ENCODE data around the gene SPCS3.
"Not testable (repeated sequence)": the region's sequence is repeated elsewhere in the genome, so short reads cannot be mapped to it uniquely, and the experiment has no call there.

The SPCS3 gene

DNA sequence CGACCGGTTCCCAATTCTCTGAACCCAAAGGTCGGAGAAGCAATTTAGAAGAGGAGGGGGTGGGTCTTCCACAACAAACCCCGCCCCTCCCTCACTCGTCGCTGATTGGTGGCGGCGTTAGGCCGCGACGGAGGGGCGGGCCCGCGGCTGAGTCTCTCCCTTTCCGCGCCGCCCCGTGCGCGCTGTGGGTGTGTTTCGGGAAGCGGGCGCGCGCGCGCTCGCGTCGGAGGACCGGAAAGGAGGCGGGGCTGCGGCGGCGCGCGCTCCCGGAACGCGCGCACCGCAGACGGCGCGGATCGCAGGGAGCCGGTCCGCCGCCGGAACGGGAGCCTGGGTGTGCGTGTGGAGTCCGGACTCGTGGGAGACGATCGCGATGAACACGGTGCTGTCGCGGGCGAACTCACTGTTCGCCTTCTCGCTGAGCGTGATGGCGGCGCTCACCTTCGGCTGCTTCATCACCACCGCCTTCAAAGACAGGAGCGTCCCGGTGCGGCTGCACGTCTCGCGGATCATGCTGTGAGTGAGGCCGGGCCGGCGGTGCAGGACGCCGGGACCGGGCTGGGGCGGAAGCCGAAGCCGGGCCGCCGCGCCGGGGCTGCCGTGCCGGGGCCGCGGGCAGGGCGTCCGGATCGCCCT, at the start of gene SPCS3:
Gene SPCS3, plus strand, starts transcription at position 263 of the 636 bp plus-strand sequence. Its CDS starts 111 bp downstream, at position 374.
- peak; percentile 99 for DNase-seq

DNA sequence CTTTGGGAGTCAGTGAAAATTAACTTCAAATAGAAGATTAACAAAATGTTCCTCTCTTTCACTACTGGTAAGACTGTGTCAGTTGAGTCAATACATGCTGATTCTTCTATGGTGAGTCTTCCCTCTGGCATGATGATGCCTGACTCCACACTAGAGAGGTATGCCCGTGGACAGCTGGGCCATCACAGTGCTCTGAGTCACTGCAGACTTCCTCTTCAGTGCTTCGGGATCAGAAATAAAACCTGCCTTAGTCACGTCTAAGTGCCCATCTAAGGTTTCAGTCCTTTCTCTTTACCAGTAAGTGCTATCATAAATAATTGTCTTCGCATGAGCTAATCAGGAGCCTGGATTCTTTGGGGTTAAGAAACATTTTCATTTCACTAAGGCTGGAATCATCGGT, 49.1 kb upstream of the SPCS3 start:
- peak; percentile 40 for DNase-seq

DNA sequence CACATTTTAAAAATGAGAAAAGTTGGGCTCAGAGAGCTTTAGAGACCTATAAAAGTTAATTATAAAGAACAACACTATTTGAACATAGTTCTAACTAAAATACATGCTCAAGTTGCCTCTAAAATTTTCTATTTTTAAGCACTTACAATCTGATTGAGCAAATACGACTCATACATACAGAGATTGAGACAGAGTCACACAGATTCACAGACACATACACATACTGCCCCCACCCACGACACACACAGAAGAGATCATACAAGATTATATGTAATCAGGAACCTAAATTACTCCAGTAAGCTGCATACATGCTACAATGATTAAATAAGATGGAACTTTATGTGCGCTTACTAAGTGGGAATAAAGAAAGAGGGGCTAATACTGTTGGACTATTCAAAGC, 48.0 kb upstream of the SPCS3 start:
- DNase-seq: no peak

DNA sequence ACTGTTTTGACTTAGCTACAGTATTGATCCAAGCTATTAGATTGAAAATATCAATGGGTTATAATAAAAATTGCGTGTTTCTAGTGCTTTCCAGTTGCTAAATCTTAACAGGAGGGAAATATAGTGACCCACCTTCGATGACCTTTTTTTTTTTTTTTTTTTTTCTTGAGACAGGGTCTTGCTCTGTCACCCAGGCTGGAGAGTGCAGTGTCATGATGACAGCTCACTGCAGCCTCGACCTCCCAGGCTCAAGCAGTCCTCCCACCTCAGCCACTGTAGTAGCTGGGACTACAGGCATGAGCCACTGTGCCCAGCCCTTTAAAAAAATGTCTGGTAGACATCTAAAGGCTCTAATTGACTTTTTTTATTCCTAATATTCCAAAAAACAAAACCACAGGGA, 47.0 kb upstream of the SPCS3 start:
- DNase-seq: no peak

DNA sequence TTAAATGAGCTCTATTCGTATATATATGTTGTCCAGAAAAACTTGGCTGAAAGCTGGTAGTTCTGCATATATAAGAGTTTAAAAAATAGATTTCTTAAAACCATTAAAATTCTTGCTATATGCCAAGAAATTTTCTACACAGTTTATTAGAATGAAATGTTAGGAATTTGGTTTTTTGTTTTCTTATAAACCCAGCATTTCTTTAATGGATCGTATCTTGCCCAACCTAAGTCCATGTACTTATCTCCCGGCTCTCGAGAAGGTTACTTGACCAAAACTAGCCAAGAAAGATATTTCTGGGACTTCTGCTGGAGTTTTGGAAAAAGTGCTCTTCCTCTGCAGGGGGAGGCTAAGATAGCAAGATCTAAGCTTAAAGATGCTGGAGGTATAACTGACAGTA, 46.0 kb upstream of the SPCS3 start:
- no peak for DNase-seq

DNA sequence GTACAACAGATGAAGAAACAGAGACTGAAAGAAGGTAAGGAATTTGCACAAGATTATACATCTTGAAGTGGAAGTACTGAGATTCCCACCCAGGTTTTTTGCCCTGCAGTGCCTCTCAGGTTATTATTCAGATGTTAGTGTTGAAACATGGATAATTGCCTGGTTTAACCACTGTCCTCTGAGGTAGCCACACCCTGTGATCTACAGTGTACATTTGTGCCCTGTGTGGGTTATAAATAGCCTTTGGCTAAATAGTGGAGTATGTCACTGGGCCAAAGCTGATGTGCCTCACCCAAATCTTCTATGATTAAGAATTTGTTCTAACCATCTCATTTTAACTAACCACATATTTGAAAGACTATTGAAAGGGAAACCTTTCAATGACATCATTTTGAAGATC, 45.3 kb upstream of the SPCS3 start:
- no peak for DNase-seq

DNA sequence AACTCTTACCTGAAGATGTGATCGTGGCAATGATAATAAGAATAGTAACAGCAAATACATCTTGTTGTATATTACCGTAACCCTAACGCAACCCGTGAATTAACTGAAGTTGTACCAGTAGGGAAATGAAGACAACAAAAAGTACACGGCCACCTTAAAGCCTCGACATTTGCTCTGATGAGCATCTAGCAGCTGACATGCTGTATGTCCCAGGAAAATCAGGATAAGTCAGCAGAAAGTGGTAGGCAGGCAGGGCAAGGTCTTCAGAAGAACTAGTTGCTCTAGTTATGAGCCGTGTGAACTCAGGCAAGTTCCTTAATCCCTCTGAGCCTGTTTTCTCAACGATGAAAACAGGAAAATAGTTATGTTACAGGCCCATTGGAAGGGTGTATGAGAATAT, 43.1 kb upstream of the SPCS3 start:
- DNase-seq: no peak

DNA sequence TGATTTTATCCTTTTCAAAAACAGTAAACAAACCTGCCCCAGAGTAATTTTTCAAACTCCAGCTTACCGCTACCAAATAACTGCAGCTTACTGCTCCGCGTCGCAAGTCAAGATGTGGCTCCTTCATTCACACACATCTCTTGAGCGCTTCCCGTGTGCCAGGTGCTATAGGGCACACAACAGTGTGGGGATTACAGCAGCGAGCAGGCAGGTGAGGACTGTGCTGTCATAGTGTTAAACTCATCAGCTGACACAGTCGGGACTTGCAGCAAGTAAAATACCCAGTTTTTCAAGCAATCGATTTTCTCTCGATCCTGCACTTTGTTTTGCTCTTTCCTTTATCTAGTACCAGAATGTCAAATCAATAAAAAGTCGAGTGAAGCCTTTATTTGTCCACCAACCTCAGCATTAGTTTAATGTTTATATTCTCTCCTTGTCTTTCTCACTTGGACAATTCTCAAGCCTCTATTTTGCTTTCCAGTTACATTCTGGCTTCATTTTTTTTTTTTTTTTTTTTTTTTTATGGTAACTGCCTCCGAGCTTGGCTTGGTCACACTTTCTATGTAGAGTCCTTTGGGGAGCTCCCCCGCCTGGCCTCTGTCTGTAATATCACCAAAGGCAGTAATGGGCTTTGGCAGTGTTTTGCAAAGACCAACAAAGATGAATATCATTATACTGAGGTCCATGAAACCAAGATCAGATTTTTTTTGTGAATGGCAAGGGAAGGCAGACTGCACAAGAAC, 42.4 kb upstream of the SPCS3 start:
- peak; percentile 48 for DNase-seq

DNA sequence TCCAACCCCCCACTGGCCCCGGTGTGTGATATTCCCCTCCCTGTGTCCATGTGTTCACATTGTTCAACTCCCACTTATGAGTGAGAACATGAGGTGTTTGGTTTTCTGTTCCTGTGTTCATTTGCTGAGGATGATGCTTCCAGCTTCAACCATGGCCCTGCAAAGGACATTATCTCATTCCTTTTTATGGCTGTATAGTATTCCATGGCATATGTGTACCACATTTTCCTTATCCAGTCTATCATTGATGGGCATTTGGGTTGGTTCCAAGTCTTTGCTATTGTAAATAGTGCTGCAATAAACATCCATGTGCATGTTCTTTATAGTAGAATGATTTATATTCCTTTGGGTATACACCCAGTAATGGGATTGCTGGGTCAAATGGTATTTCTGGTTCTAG, 40.2 kb upstream of the SPCS3 start:
- DNase-seq: not testable (repeated sequence)

DNA sequence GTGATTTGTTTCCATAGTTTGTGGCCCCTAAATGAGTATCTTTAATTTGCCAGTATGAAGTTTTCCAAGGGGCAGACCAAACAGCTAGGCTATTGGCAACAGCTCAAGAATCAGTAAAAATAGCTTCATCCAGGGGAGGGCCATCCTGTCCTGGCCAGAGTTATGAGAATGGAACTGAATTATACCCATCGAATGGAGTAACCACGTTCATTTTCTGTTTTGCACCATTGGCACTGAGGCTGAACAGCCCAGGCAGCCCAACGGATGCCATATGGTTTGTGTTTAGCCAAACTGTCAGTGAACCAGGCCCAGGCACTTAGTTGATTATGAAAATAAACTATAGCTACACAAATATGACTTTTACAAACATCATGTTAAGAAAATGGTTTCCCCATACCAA, 33.0 kb upstream of the SPCS3 start:
- no peak for DNase-seq

DNA sequence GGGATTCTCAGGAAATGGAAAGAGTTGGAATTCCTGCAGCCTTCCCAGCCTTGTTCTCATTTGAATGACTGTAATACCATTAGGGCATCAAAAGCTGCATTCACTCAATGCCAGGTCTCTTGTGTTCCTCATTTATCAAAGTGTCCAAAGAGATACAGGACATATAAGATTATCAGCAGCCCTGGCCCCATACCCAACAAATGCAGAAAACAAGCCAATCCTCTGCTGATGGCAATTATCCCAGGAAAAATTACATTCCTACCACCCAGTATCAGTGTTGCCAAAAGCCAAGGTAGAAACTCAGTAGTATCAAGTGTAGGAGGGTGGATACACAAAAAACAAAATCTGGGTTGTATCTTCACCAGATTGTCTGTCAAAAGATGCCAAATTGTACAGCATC, 32.2 kb upstream of the SPCS3 start:
- DNase-seq: no peak

DNA sequence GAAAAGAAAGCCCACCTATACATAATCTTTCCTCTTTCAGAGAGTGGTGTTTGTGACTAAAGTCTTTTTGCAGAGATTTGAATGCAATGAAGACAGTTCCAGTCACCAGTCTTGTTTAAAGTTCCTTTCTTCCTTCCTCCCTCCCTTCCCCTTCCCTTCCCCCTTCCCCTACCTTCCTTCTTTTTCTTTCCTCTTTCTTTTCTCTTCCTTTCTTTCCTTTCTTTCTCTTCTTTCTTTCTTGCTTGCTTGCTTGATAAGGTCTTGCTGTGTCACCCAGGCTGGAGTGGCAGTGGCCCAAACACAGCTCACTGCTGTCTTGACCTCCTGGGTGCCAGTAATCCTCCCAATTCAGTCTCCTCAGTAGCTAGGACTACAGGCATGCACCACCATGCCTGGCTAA, 31.7 kb upstream of the SPCS3 start:
- DNase-seq: no peak

DNA sequence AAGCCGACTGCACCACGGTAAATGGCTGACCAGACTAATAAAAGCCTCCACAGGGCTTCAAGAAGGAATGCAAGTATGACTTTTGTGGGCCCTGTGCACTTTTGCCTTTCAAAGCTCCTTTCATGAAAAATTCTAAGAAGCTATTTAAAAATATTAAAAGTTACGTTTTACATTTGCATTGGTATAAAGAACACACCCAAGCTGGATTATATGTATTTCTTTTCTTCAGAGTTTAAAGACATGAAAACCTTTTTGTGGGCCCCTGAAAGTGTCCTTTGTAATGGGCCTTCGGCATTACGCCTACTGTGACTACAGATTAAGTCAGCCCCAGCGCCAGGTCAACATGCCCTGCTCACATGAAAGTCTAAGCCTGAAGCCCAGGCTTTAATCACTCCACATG, 30.2 kb upstream of the SPCS3 start:
- no peak for DNase-seq

DNA sequence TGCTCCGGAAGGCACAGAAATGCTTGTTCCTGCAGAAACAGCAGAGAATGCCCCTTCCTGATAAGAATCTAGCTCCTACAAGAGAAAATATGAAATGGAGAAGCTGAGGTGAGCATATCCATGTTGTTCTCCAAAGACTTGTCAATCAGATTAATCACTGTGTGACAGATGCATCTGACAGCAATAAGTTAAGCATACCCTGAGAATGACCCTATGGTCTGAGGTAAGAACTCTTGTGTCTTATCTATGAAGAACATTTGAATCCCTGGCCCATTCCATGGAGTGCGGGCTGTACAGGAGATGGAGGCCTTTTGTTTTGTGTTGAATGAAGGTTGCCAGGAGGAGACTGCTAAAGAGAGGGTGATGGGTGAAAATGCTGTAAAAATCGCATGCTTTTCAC, 29.2 kb upstream of the SPCS3 start:
- no peak for DNase-seq

DNA sequence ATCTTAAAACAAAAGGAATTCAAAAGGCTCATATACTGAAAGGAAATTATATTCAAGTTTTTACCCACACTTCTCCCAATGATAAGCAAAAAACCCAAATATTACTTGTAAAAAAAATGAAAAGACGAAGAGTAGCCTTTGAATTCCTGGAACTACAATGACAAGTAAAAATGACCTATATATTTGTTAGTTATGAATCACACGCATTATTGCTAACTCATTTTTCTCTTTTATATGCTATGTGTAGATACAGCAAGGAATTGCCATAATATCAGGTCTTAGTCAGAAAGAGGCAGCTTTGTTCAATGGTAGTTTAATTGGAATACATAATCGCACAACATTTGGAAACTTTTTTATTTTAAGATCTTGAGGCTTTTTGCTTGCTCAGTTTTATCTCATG, 28.0 kb upstream of the SPCS3 start:
- DNase-seq: no peak

DNA sequence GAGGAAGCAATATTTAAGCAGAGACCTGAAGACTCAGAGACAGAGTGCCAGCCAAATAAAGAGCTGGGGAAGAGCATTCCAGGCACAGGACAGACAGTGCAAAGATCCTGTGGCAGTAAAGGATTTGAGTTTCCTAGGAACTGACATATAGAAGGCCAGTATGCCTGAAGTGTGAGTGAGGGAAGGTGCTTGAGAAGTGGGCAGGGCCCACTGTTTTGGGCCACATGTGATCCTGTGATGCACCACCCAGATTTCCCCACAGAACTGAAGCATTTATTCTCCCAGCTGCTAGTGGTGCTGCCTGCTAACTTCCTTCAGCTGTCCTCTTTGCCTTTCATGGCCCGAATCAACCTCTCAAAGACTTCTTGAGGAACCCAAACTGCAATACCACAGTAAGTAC, 26.8 kb upstream of the SPCS3 start:
- no peak for DNase-seq

DNA sequence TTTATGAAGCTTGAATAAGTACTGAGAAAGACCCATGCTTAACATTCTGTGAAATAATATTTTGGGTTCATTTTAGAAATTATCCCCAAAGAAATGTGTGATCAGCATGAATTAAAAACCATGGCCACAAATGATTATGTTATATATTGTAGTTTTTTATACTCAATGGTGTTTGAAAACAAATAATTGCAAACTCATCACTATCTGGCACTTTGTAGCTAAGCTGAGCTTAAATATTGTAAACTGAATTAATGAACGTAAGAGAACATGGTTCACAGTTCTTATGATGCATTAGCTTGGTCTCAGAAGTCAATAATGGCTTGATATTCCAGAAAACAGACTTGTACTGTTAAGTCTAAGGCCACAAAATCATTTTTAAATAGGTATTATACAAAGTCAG, 26.1 kb upstream of the SPCS3 start:
- no peak for DNase-seq

DNA sequence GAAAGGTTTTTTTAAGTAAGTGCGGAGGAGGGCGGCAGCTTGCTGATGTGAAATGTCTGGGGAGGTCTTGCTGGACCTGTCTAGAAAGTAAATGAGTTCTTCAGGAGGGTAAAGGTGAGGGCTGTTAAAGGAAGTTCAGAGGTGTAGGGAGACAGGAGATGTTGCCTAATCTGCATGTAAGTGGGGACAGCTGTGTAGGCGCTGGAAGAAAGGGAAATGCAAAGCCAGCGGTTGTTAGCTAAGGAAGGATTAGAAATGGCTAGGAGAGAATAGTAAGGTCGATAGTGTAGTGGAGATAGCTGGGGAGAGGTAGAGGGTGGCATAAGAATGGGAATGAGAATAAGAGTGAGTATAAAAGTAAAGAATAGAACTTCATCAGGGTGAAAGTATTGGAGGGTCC, 23.9 kb upstream of the SPCS3 start:
- DNase-seq: not testable (repeated sequence)

DNA sequence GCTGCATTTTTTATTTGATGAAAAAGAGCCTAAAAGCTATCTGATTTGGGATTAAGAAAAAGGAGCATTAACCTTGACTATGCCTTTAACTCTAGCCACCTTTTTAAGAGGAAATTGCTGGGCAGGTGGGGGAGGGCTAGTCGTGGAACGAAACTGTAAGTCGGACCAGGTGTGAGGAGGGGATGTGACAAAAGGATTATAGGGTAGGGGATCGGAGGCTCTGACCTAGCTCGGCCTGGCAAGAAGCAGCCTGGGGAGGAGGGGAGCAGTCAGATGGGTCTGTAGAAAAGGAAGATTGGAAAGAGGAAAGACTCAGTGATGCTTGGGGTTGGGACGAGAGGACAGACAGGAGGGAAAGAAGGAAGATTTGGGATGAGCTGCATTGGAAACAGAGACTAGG, 21.1 kb upstream of the SPCS3 start:
- no peak for DNase-seq

DNA sequence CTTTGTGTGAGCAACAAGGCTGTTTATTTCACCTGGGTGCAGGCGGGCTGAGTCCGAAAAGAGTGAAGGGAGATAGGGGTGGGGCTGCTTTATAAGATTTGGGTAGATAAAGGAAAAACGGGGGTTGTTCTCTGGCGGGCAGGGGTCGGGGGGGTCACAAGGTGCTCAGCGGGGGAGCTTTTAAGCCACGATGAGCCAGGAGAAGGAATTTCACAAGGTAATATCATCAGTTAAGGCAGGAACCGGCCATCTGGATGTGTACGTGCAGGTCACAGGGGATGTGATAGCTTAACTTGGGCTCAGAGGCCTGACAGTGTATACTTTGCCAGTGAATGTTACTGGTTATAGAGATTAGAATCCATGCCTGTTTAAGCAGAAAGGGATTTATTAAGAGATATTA, 19.7 kb upstream of the SPCS3 start:
- no peak for DNase-seq

DNA sequence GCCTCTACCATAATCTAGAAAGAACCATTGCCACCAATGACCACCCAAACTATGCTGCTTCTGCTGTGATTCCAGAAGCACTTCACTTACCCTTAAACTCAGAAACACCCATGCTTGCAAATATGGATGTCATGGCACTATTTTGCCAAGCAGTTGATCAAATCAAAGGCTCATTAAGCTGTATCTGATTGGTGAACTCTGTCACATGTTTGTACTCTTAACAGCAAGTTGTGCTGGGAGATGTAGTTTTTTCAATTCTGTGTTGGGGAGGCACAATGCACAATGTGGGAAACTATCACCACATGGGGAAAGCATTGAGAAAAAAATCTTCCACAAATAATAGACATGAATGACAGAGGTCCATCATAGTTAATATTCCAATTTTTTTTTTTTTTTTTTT, 19.2 kb upstream of the SPCS3 start:
- DNase-seq: no peak

DNA sequence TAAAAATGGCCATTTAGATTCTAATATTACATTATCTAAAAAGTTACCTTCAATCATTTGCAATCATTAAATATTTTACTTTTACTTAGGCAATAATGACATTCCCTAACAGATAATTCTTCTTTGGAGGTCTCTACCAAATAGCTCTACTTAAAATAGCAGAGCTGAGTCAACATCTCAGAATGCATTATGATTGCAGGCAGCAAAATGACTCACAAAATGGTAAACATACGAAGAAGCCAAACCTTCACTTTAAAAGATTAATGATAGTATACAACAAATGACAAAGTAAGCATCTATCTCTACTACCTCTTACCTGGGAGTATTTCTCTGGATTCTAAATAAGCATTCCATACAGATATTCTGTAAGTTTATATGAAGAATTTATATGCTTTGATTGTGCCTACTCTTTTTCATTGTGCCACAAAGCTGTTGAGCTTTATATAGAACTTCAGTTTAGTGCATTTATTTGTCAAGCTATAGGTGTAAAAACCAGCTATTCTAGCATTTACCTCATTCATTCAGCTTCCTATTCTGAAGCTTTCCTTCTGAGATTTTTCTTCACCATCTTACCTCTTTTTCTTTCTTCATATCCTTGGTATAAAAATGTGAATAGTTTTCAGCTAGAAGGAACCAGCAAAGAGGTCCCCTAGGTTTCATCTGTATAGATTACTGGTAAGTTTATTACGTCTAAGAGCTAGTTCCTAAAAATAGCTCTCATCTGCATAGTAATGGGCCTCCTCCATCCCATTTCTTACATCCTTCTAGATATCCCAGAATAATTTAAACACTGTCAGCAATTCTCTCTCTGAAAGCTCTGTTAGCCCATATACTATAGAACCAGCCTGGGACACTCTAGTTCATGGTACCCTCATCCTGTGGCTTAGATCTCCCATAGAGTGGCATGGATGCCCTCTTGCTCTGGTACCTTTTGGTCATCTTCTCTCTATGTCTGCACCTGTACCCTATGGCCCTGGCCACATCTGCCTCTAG, 17.2 kb upstream of the SPCS3 start:
- no peak for DNase-seq

DNA sequence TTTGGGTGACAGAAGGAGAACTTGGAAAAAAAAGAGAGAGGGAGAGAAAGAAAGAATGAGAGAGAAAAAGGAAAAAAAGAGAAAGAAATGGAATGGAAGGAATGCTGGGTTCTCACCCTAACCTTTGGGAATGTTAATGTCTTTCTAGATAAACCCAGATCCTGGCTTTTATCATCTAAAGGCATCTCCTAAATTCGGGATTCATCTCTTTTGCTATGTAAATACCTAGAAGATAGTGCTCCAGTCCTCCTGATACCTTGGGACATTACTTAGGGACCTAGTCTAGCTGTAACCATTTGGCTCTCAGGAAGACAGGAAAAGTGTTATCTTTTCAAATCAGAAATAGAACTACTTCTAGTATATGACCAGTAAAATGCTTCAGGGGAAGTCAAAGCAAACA, 15.8 kb upstream of the SPCS3 start:
- no peak for DNase-seq
